DOHH2 (cell line): ENCODE data around the gene FARP2.

Source experiments
- EZH2phosphoT487 ChIP-seq: fragments of 200-600 bp; sonication (generic); IDR thresholded peaks from 2 replicates; pipeline ENCODE4 v1.6.1; 2017; ENCODE audit warnings: borderline replicate concordance, mild to moderate bottlenecking, antibody characterized with exemption, low read length, moderate library complexity, mixed read lengths
- TF ChIP-seq, protein P1 (sequence below): fragments of 200-600 bp; sonication (generic); IDR thresholded peaks from one replicate; pipeline ENCODE4 v1.5.1; 2014; ENCODE audit warnings: antibody characterized with exemption, mild to moderate bottlenecking, low read depth, low read length; ENCODE audit not compliant: poor library complexity, severe bottlenecking

DNA sequence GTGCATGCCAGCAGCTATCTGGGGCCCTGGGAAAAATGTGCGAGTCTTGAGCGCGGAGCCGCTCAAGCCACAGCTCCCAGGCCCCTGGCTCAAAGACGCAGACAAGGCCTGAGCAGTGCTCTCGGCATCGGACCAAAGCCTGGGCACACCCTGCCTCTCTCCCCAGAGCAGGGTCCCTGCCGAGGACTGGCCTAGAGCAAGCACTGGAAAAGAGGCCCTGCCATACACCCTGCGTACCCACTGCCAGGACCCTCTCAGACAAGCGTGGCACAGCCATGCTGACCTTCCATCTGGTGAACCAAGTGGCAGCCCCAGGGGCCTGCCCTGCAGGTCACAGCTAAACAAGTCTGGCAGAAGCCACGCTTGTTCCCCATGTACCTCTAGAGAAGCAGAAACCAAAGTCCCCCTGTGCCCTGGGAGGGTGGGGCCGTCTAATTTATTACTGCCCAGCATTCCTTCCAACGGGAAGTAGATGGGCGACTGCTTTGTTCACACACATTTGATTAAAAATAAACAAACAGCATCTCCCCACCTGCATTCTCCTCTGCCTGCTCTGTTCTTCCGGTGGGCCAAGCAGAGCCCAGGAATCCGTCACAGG is 138.3 kb downstream of the FARP2 start:
- TF ChIP-seq, protein P1, sequence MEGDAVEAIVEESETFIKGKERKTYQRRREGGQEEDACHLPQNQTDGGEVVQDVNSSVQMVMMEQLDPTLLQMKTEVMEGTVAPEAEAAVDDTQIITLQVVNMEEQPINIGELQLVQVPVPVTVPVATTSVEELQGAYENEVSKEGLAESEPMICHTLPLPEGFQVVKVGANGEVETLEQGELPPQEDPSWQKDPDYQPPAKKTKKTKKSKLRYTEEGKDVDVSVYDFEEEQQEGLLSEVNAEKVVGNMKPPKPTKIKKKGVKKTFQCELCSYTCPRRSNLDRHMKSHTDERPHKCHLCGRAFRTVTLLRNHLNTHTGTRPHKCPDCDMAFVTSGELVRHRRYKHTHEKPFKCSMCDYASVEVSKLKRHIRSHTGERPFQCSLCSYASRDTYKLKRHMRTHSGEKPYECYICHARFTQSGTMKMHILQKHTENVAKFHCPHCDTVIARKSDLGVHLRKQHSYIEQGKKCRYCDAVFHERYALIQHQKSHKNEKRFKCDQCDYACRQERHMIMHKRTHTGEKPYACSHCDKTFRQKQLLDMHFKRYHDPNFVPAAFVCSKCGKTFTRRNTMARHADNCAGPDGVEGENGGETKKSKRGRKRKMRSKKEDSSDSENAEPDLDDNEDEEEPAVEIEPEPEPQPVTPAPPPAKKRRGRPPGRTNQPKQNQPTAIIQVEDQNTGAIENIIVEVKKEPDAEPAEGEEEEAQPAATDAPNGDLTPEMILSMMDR = no peak
- TF ChIP-seq EZH2phosphoT487 = no peak
